ENCODE results near the gene YIPF7.

- no peak for TF ChIP-seq CTCF (IDR thresholded peaks at IDR 0.05)
- no peak for TF ChIP-seq POLR2A (IDR thresholded peaks at IDR 0.05)
- no peak for TF ChIP-seq POLR2AphosphoS5 (IDR thresholded peaks at IDR 0.05)
Observed at GRCh38 chr4:44623676-44624075, 27.7 kb downstream of the YIPF7 start.
